ENCODE results near the gene MOB2.

MOB2 gene

GRCh38 chr11:1504581-1505290 lies 18.2 kb upstream of the MOB2 start:
- DNase-seq (ENCODE audit: low read depth in 2 of 3, low spot score in 1 of 3) = no peak

DNA sequence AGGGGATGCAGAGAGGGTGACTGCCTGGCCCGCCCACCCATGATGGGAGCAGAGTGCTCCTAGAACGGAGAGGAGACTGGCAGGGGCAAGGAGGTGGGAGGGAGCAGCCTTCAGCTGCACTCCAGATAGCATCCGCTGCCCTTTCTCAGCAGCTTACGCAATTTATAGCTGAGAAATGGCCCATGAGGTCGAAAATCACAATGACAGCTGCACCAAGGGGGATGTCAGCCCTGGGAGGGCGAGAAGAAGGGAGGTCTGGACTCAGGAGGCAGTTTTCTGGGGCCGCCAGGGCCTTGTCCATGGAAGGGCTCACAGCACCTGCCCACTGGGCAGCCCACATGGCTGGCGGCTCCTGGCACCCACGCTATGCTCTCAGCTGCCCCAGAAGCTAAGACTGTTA lies 17.6 kb upstream of the MOB2 start:
- DNase-seq (ENCODE audit: low read depth in 2 of 3, low spot score in 1 of 3) = no peak

- DNase-seq (ENCODE audit: low read depth in 2 of 3, low spot score in 1 of 3) = no peak
These were observed 17.1 kb upstream of the MOB2 start for GRCh38 chr11:1503708-1504104.

- no peak for DNase-seq (ENCODE audit: low read depth in 2 of 3, low spot score in 1 of 3)
These were observed 16.6 kb upstream of the MOB2 start for GRCh38 chr11:1502954-1503707.

- no peak for DNase-seq (ENCODE audit: low read depth in 2 of 3, low spot score in 1 of 3)
These were observed 15.8 kb upstream of the MOB2 start for GRCh38 chr11:1502168-1502953.

DNA sequence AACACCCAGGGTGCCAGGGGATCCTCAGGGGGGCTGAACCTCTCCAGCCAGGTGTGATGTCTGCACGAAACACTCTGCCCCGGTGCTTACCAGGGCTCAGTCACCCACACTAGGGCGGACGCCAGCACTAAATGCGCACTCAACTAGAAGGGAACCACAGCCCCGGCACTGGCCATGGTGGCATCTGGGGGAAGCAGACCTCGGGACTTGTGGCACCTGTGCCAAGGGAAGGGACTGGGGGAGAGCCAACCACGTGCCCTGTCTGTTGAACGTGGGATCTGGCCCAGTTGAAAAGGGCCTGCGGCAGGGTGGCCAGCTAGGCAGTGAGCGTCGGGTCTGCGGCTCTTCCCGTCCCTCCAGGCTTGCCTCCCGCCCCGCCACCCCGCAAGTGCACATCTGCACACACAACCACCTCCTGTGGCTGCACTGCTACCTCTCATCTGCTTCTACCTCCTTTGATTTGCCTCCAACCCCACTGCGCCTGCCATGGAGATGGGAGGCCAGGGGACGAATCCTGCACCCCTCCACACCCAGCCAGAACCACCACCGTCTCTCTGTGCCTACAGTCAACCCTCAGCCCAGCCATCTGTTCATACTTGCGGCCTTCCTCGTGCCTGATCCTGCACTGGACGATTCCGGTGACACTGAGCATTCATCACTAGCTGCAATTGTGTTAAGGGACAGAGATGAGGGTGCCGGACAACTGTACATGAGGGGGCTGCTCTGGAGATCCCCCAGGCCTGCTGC lies 15.0 kb upstream of the MOB2 start:
- DNase-seq (ENCODE audit: low read depth in 2 of 3, low spot score in 1 of 3) = no peak

GRCh38 chr11:1500466-1501420 lies 14.2 kb upstream of the MOB2 start:
- DNase-seq (ENCODE audit: low read depth in 2 of 3, low spot score in 1 of 3) = no peak

DNA sequence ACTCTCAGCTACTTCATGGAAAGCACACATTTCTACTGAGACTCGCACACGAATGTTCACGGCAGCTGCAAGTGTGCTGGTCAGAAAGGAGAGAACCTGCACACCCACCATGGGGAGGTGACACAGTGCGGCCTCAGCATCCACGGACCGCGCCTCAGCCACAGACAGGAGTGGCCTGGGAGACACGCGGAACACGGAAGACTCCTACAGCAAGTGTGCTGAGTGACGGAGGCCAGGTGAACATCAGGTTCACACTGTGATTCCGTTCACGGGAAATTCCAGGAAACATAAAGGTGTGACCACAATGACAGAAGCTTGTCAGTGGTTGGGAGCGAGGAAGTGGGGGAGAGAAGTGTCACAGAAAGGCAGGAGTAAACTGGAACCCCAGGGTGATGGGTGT lies 13.3 kb upstream of the MOB2 start:
- DNase-seq (ENCODE audit: low read depth in 2 of 3, low spot score in 1 of 3) = no peak

GRCh38 chr11:1499261-1499890 lies 12.8 kb upstream of the MOB2 start:
- DNase-seq (ENCODE audit: low read depth in 2 of 3, low spot score in 1 of 3) = no peak

DNA sequence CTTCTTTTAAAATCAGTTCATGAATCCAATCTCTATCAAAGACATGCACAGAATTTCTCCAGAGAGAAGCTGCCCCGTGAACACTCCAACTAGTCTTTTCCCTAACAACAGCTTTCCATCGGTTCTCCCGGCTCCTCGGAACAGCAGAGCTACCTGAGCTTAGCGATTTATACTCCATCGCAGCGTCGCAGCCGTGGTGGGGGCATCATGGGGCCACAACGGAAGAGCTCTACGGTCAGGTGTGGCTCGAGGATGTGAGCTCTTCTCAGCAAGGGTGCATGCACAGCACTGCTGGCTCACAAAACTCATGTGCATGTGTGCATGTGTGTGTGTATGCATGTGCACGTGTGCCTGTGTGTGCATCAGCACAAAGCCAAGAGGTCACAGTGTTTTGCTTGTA lies 11.7 kb upstream of the MOB2 start:
- DNase-seq (ENCODE audit: low read depth in 2 of 3, low spot score in 1 of 3) = no peak

DNA sequence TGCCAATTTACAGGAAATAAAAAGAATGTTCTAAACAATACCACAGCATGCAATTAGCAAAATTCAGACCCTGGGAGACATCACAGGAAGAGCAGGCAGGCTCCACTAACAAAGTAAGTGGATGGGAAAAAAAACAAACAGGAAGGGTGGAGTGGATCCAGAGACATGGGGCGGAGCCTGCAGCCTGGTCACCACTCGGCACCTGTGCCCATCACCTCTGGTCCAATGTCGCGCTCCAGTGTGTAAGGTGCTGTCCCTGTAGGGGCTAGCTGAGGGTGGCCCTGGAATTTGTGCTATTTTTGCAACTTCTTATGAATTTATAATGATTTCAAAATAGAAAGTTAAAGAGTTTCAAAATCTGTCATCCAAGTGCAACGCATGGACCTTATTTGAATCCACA lies 11.0 kb upstream of the MOB2 start:
- no peak for DNase-seq (ENCODE audit: low read depth in 2 of 3, low spot score in 1 of 3)

DNA sequence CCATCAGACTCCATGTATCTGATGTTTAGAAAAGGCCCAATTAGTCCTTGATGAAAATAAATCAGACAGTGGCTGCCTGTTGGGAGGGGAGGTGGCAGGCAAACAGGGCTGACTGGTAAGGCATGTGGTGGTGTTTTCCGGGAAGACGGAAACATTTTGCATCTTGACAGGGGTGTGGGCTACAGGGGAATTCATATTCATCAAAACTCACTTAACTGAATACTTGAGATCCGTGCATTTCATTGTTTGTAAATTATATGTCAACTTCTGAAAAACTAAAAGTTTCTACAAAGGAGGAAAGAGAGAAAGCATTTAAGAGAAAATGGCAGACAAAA lies 10.1 kb upstream of the MOB2 start:
- no peak for DNase-seq (ENCODE audit: low read depth in 2 of 3, low spot score in 1 of 3)

DNA sequence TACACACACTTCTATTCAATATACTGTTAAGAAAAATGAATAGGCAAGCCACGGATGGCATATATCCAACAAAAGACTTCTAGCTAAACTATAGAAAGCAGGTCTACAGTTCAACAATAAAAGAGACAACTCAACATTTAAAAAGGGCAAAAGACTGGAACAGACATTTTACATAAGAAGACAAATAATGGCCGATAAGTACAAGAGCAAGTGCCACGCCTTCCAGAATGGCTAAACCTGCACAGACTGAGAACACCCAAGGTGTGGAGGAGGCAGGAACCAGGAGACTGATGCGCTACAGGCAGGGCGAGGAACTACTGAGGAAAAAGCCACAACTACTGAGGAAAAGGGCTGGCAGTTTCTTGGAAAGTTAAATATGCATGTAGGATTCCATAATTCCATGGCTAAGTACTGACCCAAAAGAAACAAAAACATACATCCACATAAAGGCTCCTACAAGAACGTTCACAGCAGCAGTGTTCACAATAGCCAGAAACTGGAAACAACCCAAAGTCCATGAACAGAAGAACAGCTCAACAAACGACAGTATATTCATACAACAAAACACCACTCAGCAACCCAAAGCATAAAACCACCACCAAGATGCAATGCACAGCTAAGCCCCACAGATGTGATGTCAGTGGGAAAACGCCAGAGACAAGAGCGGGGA lies 9.6 kb upstream of the MOB2 start:
- DNase-seq (ENCODE audit: low read depth in 2 of 3, low spot score in 1 of 3) = no peak

DNA sequence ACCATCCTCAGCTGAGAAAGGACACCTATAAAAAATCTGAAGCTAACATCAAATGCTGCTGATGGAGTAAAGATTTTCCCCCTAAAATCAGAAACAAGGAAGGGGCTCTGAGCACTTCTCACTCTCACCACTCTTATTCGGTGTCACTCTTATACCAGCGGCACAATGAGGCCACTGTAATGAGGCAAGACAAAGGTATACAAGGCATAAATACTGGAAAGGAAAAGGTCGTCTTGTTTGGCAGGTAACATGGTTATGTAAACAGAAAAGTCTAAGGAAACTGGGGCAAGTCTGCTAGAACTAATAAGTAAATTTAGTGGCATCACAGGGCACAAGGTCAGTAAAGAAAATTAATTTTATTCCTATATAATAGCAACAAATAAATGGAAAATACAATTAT lies 8.1 kb upstream of the MOB2 start:
- no peak for DNase-seq (ENCODE audit: low read depth in 2 of 3, low spot score in 1 of 3)

DNA sequence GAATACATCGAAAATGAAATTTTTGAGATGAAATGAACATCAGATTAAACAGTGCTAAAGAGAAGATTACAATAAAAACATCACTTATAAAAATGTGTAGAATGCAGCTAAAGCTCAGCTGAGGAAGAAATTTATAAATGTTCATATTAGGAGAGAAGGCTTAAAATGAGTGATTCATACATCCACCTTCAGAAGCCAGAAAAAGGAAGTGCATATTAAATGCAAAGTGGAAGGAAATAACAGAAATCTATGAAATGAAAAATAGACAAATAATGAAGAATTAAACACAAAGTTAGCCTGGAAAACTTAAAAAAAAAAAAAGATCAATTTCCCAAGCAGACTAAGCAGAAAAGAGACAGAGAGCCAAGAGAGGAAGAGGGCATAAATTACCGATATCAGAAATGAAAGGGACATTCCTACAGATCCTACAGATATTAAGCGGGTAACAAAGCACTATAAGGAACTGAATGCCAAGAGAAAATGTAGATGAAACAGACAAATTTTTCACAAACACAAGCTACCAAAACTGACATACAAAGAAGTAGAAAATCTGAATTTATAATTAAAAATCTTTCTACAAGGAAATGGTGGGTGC lies 7.2 kb upstream of the MOB2 start:
- DNase-seq (ENCODE audit: low read depth in 2 of 3, low spot score in 1 of 3) = no peak

DNA sequence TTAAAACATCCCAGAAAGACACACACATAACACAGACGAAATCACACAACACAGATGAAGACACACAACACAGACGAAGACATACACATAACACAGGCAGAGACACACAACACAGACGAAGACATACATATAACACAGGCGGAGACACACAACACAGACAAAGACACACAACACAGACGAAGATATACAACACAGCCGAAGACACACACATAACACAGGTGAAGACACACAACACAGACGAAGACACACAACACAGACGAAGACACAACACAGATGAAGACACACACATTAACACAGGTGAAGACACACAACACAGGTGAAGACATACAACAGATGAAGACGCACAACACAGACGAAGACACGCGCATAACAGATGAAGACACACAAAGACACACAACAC lies 4.8 kb upstream of the MOB2 start:
- DNase-seq (ENCODE audit: low read depth in 2 of 3, low spot score in 1 of 3) = no peak

DNA sequence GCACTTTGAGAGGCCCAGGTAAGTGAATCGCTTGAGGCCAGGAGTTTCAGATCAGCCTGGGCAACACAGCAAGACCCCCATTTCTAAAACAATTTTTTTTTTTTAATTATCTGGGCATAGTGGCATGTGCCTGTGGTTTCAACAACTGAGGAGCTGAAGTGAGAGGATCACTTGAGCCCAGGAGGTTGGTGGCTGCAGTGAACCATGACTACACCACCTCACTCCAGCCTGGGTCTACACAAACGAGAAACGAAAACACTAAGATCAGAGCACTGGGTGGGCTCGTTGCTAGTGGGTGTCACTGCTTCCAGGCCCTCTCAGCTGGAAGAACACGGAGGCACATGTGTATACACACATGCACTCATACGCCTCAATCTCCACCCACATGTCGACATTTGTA lies 4.1 kb upstream of the MOB2 start:
- no peak for DNase-seq (ENCODE audit: low read depth in 2 of 3, low spot score in 1 of 3)

GRCh38 chr11:1488575-1489180 lies 2.1 kb upstream of the MOB2 start:
- DNase-seq (ENCODE audit: low read depth in 2 of 3, low spot score in 1 of 3) = no peak
